Activated naive CD8-positive, alpha-beta T cell (primary cell): ENCODE measurements around the gene FAM184B.

Experiments used
- H3K27ac Mint-ChIP-seq: one replicate; pipeline ENCODE4 v1.8.0; 2021; ENCODE audit warnings: mixed read lengths
- H3K27me3 Mint-ChIP-seq: one replicate; pipeline ENCODE4 v1.8.0; 2021; ENCODE audit warnings: mixed read lengths
- H3K36me3 Mint-ChIP-seq: one replicate; pipeline ENCODE4 v1.8.0; 2021; ENCODE audit warnings: mixed read lengths
- H3K4me1 Mint-ChIP-seq: one replicate; pipeline ENCODE4 v1.8.0; 2021; ENCODE audit warnings: low read depth, mixed read lengths
- H3K4me3 Mint-ChIP-seq: one replicate; pipeline ENCODE4 v1.8.0; 2021; ENCODE audit warnings: mild to moderate bottlenecking, mixed read lengths
- H3K9me3 Mint-ChIP-seq: one replicate; pipeline ENCODE4 v1.8.0; 2021; ENCODE audit warnings: low read depth, mixed read lengths

Gene FAM184B

DNA sequence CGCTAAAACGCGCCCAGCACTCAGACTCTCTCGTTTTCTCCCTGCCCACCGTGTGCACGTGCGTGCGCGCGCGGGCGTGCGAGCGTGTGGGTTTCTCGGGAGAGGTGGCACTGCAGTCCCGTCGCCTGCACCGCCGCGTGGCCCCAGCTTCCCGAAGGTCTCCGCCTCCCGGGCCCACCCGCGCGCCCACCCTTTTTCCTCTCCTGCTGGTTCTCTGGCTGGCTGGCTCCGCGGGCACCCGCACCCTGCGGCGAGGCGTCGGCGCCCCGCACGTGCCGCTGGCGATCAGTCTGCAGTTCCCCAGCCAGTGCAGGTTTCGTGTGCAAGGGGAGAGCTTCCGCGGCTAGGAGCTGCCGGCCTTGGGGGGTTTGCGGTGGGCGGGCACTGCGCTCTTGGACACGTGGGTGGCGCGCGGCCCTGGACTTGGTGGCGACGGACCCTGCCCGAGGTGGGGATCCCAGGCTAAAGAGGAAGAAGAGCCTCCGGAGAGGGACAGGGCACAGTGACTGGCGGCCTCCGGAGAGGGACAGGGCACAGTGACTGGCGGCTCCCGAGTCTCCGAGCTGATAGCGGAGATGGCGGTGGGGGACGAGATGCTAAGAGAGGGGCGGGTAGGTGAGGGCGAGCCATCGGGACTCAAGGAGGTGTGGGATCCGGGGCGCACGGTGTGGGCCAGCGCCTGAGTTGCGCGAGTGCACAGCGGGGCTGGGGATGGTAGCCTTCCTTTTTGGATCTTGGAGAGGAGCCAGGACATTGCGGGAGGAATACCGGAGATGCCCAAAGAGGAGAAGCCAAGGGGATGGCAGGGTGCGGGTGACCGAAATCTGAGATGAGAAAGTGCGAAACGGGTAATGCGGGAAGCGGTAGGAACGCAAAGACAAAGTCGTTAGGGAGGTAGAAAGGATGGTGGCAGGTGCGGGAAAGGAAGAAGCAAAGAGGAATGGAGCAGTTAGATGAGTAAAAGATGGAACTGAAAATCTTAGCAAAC lies at the start of gene FAM184B:
Gene FAM184B, minus strand, starts transcription at position 322 of the 988 bp plus-strand sequence. CDS start 322 bp downstream, outside the sequence.
- peak within 1 kb of the TSS; percentile 74 for H3K4me3 Mint-ChIP-seq
- H3K4me1 Mint-ChIP-seq: peaks cover 24% of the 10 kb centered on the region
- H3K27ac Mint-ChIP-seq: peak within 1 kb of the TSS; percentile 72
- H3K9me3 Mint-ChIP-seq: no peaks in the 10 kb centered on the region
- peaks cover 2% of the 10 kb centered on the region for H3K36me3 Mint-ChIP-seq
- H3K27me3 Mint-ChIP-seq: peaks cover 26% of the 10 kb centered on the region

DNA sequence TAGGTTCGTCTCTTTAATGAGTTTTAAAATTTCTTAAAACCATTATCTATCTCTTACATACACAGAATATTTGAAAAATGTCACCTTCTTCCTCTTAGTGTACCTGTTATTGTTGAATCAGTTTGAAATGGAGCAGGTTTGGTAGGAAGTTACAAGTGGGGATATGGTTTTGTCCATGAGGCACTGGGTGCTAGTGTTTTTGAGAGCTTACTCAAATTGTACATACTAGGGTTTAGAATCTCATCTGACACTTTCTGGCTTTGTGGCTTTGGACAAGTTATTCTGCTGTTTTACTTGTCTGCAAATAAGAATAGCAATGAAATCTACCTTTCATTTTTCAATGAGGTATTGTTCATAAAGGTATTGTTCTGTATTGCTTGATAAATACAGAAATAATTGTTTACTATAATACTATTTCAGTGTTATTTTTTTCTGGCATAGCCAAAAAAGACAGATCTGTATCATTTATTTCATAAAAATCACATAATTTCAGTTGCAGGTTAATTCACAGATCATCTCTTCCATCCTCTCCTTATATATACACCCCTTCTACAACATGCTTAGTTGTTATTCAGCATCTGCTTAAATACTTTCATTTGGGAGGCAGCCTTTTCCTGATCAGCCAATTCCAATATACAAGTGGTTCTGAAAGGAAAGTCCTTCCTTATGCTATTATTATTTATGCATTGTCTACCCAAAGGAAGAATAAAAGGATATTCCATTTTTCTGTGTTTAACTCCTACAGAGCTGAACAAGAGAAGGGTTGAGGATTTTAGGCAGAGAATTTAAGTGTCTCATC lies 42.6 kb upstream of the FAM184B start:
- H3K4me3 Mint-ChIP-seq: no peak overlapping the region
- peaks cover 1% of the 10 kb centered on the region for H3K27me3 Mint-ChIP-seq
- no peaks in the 10 kb centered on the region for H3K4me1 Mint-ChIP-seq
- no peaks in the 10 kb centered on the region for H3K9me3 Mint-ChIP-seq
- no peaks in the 10 kb centered on the region for H3K36me3 Mint-ChIP-seq
- H3K27ac Mint-ChIP-seq: no peak overlapping the region

DNA sequence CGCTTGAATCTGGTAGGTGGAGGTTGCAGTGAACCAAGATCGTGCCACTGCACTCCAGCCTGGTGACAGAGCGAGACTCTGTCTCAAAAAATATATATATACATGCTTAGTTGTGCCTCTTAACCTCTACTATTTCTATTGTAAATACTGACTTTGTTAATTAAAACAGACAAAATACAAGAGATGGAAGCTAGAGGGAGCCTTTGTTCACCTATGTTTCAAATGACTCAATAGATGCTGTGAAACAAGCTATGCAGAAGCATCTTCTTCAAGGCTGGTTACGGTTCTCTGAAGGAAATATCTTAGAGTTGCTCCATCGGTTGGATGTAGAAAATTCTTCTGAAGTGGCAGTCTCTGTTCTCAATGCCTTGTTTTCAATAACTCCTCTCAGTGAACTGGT lies 35.6 kb upstream of the FAM184B start:
- no peak overlapping the region for H3K27ac Mint-ChIP-seq
- H3K4me1 Mint-ChIP-seq: peaks cover 5% of the 10 kb centered on the region
- peak overlapping the region; percentile 24 for H3K4me3 Mint-ChIP-seq

DNA sequence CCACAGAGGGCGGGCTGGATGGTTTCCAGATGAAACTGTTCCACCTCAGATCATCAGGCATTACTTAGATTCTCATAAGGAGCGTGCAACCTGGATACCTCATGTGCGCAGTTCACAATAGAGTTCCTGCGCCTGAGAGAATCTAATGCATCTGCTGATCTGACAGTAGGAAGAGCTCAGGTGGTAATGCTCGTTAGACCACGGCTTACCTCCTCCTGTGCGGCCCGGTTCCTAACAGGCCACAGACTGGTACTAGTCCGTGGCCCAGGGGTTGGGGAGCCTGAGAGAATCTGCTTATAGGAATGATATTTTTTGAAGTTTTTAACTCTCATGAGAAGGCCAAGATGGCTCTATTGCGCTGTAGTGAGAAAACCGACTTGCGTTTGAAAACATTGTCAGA lies 34.7 kb upstream of the FAM184B start:
- H3K9me3 Mint-ChIP-seq: no peaks in the 10 kb centered on the region
- H3K27me3 Mint-ChIP-seq: peaks cover 2% of the 10 kb centered on the region
- no peak overlapping the region for H3K27ac Mint-ChIP-seq
- H3K36me3 Mint-ChIP-seq: no peaks in the 10 kb centered on the region
- H3K4me1 Mint-ChIP-seq: peaks cover 11% of the 10 kb centered on the region
- H3K4me3 Mint-ChIP-seq: no peak overlapping the region

More for the DNA sequence above, 35.6 kb upstream of the FAM184B start:
- Mint-ChIP-seq H3K27me3 (peaks cover 2% of the 10 kb centered on the region), H3K9me3 (no peaks in the 10 kb centered on the region), H3K36me3 (no peaks in the 10 kb centered on the region)

DNA sequence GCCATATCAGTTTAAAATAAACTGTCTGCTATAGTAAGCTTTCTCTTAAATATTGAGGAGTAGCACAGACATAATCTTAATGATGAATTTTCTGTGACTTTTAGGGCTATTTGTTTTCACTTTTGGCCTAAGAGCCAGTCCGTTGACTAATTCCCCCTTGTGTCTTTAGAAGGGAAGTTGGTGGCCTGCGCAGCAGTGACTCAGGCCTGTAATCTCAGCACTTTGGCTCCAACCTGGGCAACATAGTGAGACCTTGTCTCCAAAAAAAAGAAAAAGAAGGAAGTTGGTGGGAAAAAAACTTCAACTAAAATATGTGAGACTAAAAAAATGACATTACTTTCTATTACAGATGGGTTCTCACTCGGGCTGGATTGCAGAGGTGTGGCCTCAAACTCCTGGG lies 32.7 kb upstream of the FAM184B start:
- Mint-ChIP-seq H3K4me1 (peaks cover 12% of the 10 kb centered on the region), H3K4me3 (no peak overlapping the region), H3K9me3 (no peaks in the 10 kb centered on the region), H3K27me3 (peaks cover 2% of the 10 kb centered on the region), H3K27ac (no peak overlapping the region), H3K36me3 (no peaks in the 10 kb centered on the region)

DNA sequence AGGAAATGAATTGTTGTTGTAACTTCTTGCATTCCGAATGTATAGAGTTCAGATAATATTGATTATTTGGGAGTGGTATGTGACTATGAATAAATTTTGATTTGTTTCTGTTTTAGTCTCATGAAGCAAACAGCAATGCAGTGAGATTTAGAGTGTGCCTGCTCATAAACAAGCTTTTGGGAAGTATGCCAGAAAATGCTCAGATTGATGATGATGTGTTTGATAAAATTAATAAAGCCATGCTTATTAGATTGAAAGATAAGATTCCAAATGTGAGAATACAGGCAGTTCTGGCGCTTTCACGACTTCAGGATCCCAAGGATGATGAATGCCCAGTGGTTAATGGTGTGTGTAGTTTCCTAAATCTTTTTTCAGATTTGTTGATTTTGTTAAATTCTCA lies 31.4 kb upstream of the FAM184B start:
- Mint-ChIP-seq H3K9me3 (no peaks in the 10 kb centered on the region), H3K4me1 (peaks cover 23% of the 10 kb centered on the region), H3K4me3 (no peak overlapping the region), H3K27ac (no peak overlapping the region), H3K36me3 (peaks cover 6% of the 10 kb centered on the region), H3K27me3 (peaks cover 2% of the 10 kb centered on the region)

DNA sequence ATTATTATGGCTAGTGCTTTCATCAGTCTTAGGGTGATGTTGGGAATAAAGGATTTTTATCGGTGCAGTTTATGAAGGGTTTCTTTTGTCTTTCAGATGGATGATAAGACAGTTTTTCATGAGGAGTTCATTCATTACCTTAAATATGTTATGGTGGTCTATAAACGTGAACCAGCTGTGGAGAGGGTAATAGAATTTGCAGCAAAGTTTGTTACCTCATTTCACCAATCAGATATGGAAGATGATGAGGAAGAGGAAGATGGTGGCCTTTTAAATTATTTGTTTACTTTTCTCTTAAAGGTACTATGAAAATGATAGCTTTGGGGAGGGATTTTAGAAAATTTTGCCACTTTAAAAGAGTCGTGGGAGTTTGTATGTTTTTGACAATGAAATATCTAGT lies 30.7 kb upstream of the FAM184B start:
- H3K4me3 Mint-ChIP-seq: peak overlapping the region; percentile 92
- peaks cover 29% of the 10 kb centered on the region for H3K4me1 Mint-ChIP-seq
- H3K27me3 Mint-ChIP-seq: peaks cover 2% of the 10 kb centered on the region
- H3K9me3 Mint-ChIP-seq: no peaks in the 10 kb centered on the region
- H3K27ac Mint-ChIP-seq: no peak overlapping the region
- H3K36me3 Mint-ChIP-seq: peaks cover 7% of the 10 kb centered on the region

DNA sequence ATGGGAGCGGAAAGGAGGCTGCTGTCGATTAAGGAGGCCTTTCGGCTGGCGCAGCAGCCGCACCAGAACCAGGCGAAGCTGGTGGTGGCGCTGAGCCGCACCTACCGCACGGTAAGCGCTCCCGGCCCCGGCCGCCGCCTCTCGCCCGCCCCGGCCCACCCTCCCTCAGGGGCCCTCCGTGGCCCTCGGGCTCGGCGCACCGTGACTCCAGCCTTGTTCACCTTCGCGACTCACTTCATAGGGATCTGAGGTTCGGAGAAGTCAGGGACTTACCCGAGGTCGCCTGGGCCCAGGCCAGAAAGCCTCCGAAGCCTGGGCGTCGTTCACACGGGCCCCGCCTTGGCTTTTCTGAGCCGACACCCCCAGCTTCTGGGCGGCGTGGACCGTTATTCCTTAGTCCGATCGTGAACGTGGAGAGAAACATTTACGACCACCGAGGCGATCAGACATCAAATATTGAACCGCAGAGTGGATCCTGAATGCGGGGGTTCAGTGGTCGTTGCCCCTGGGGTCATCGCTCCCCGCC lies 29.7 kb upstream of the FAM184B start:
- Mint-ChIP-seq H3K27me3 (peaks cover 1% of the 10 kb centered on the region), H3K9me3 (no peaks in the 10 kb centered on the region), H3K4me1 (peaks cover 37% of the 10 kb centered on the region), H3K27ac (peak overlapping the region; percentile 93), H3K4me3 (peak overlapping the region; percentile 92), H3K36me3 (peaks cover 7% of the 10 kb centered on the region)

DNA sequence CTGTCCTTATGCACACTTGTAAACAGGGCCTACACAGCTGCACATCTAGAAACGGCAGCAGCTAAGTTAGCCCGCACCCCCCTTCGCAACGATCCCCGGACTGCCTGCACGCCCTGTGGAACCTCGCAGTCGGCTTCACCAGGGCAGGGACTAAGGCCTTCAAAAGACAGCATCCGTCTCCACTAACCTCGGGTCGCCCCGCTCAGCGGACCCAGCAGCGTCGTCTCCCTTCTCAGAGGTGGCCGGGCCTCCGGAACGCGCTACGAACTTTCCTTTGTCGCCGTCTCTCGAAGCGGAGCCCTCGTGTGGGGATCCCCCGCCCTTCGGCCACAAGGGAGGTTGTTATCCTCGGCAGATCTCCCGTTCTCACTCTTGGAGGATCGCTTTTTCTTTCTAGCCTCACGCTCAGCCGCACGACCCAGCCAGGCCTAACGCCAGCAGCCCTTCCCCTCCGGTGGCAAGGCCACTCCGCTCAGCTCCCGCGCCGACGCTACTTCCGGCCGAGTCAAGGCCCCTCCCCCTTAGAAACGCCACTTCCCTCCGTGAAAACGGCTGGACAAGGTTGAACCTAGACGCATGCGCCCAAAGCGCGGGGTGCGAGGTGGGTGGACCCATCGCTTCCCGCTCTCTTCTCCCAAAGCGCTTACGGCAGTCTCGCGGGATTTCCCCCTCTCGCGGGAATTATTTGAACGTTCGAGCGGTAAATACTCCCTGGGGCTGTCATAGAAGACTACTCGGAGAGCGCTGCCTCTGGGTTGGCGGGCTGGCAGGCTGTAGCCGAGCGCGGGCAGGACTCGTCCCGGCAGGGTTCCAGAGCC lies 29.0 kb upstream of the FAM184B start, which contains the start of the genes DCAF16 and NCAPG:
Gene DCAF16, minus strand, starts transcription at position 498 of the 818 bp plus-strand sequence. CDS start 6,616 bp downstream, outside the sequence.
Gene NCAPG, plus strand, starts transcription at position 720 of the 818 bp plus-strand sequence. CDS start 99 bp downstream, outside the sequence.
- Mint-ChIP-seq H3K4me1 (peaks cover 43% of the 10 kb centered on the region), H3K36me3 (peaks cover 7% of the 10 kb centered on the region), H3K27me3 (peaks cover 1% of the 10 kb centered on the region), H3K27ac (peak within 1 kb of the TSS; percentile 93), H3K9me3 (no peaks in the 10 kb centered on the region), H3K4me3 (peak within 1 kb of the TSS; percentile 92)

DNA sequence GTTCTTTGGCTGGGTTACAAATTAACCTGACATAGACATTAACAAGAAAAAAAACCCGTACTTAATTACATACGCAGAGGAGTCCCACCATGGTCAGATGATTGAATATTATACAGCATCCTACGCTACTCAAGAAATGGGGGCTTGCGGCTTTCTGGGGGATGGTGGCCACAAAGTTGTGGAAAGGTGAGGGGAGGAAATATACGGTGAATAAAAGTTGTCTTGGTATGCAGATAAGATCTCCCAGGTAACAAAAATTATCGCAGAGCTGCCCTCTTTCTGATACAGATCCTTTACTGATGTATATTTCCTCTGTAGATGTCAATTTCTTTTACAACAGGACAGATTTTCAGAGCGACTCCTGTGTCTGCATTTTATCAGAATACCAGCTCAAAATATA lies 28.2 kb upstream of the FAM184B start:
- Mint-ChIP-seq H3K4me1 (peaks cover 48% of the 10 kb centered on the region), H3K9me3 (no peaks in the 10 kb centered on the region), H3K27ac (peak overlapping the region; percentile 93), H3K27me3 (peaks cover 1% of the 10 kb centered on the region), H3K4me3 (peak overlapping the region; percentile 92), H3K36me3 (peaks cover 7% of the 10 kb centered on the region)

DNA sequence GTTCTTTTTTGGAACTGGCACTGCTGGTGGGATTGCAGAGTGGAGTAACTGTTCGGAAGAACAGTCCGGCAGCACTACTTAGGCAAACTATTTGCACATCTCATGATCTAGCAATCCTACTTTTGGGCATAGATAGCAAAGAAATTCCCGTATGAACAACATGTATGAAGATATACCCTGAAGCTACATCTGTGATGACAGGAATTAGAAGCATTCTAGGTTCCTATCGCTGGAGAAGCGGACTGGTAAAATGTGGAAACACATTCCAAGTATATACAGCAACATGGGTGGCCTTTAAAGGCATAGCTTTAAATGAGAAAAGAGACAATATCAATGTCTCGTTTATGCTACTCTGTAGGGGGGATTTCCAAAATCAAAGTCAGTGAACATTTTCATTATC lies 26.0 kb upstream of the FAM184B start:
- H3K36me3 Mint-ChIP-seq: peaks cover 11% of the 10 kb centered on the region
- no peak overlapping the region for H3K27ac Mint-ChIP-seq
- H3K9me3 Mint-ChIP-seq: no peaks in the 10 kb centered on the region
- peak overlapping the region; percentile 92 for H3K4me3 Mint-ChIP-seq
- peaks cover 56% of the 10 kb centered on the region for H3K4me1 Mint-ChIP-seq
- H3K27me3 Mint-ChIP-seq: peaks cover 1% of the 10 kb centered on the region

DNA sequence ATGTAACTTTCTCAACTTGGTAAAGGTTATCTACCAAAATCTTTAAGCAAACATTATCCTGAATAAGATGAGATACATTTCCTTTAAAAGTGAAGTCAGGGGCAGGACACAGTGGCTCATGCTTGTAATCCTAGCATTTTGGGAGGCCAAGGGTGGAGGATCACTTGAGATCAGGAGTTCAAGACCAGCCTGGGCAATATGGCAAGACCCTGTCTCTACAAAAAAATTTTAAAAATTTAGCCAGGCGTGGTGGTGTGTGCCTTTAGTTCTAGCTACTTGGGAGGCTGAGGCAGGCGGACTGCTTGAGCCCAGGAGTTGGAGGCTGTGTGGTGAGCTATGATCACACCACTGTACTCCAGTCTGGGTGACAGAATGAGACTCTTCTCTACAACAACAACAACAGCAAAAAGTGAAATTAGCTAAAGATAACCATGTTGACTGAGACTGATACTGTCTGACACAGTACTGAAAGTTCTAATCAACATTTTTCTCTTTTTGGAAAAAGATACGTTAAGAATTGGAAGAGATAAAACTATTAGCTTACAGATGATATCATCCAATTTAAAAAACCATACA lies 24.2 kb upstream of the FAM184B start:
- Mint-ChIP-seq H3K4me1 (peaks cover 53% of the 10 kb centered on the region), H3K4me3 (peak overlapping the region; percentile 37), H3K27ac (peak overlapping the region; percentile 56), H3K9me3 (no peaks in the 10 kb centered on the region), H3K27me3 (no peaks in the 10 kb centered on the region), H3K36me3 (peaks cover 11% of the 10 kb centered on the region)

DNA sequence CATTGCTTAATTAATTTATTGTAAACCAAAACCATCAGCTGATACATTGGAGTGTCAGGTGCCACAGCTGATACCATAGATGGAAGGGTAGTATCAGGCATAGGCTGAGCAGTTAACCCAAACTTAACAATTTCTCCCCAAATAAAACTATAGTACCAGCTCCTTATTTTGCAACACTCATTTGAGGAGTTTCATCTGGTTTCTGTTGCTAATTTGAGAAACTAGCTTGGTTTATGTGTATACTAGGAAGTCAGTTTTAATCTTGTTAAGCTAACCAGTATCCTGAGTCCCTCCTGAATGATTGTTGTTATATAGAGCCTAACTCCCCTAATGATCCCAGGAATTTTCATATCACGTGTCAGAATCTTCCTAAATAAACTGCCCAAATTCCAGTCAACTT lies 16.4 kb upstream of the FAM184B start:
- H3K4me3 Mint-ChIP-seq: no peak overlapping the region
- no peak overlapping the region for H3K27ac Mint-ChIP-seq
- no peaks in the 10 kb centered on the region for H3K9me3 Mint-ChIP-seq
- peaks cover 10% of the 10 kb centered on the region for H3K4me1 Mint-ChIP-seq
- no peaks in the 10 kb centered on the region for H3K36me3 Mint-ChIP-seq
- no peaks in the 10 kb centered on the region for H3K27me3 Mint-ChIP-seq

DNA sequence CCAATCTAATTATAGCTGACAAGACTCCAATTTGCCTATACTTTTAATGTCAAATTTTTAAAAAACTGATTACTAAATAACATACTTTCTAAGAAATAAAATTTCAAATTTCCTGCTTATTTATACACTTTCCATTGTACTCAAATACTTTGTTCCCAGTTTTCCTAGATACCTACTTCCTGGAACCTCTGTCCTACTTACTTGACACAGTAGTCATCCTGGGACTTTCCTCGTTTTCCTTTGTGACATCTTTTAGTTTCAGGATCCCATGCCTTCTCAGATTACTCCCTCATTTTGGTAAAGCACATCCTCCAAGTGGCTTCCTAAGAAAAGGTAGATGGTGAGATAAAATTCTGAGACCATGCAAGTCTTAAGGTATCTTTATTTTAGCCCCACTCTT lies 13.3 kb upstream of the FAM184B start:
- no peaks in the 10 kb centered on the region for H3K27me3 Mint-ChIP-seq
- no peaks in the 10 kb centered on the region for H3K9me3 Mint-ChIP-seq
- H3K36me3 Mint-ChIP-seq: peaks cover 5% of the 10 kb centered on the region
- H3K4me1 Mint-ChIP-seq: no peaks in the 10 kb centered on the region
- no peak overlapping the region for H3K27ac Mint-ChIP-seq
- no peak overlapping the region for H3K4me3 Mint-ChIP-seq
